SK-N-SH treated with all-trans-retinoic acid at 6 μM for 48 hours (cell line): ENCODE data around the gene FZR1.
"Not testable (repeated sequence)": the region's sequence is repeated elsewhere in the genome, so short reads cannot be mapped to it uniquely, and the experiment has no call there.

Experiments used
- ATAC-seq: fragments of 200-7000 bp; cut with Tn5 transposase; 3 replicates; pipeline ENCODE4 v1.9.1; 2020; ENCODE audit warnings: mild to moderate bottlenecking, moderate library complexity
- ARNTL ChIP-seq: fragments of 450-650 bp; formaldehyde crosslinking; IDR thresholded peaks from 2 replicates; pipeline ENCODE4 v1.5.0; 2020; ENCODE audit warnings: low read depth, mild to moderate bottlenecking, moderate library complexity, borderline replicate concordance
- BACH2 ChIP-seq: fragments of 250-450 bp; sonication (Bioruptor Pico); IDR thresholded peaks from 2 replicates; pipeline ENCODE4 v1.9.0; 2021; ENCODE audit warnings: mild to moderate bottlenecking, borderline replicate concordance
- CSDC2 ChIP-seq: fragments of 250-450 bp; sonication (Bioruptor Pico); IDR thresholded peaks from 2 replicates; pipeline ENCODE4 v1.5.0; 2020; ENCODE audit warnings: mild to moderate bottlenecking, moderate library complexity
- ESRRG ChIP-seq: fragments of 250-450 bp; sonication (Bioruptor Pico); IDR thresholded peaks from 2 replicates; pipeline ENCODE4 v1.6.1; 2021; ENCODE audit warnings: mild to moderate bottlenecking
- GLIS3 ChIP-seq: fragments of 250-450 bp; sonication (Bioruptor Pico); IDR thresholded peaks from 2 replicates; pipeline ENCODE4 v1.5.0; 2020; ENCODE audit warnings: mild to moderate bottlenecking, moderate library complexity
- ISL1 ChIP-seq: fragments of 250-450 bp; sonication (Bioruptor Pico); IDR thresholded peaks from 2 replicates; pipeline ENCODE4 v2.1.2; 2022; ENCODE audit warnings: mild to moderate bottlenecking, moderate library complexity
- OSR1 ChIP-seq: fragments of 250-450 bp; sonication (Bioruptor Pico); IDR thresholded peaks from 2 replicates; pipeline ENCODE4 v1.8.0; 2022; ENCODE audit warnings: moderate library complexity, mild to moderate bottlenecking, inconsistent platforms
- PPARA ChIP-seq: fragments of 250-450 bp; sonication (Bioruptor Pico); IDR thresholded peaks from 2 replicates; pipeline ENCODE4 v1.5.0; 2020; ENCODE audit warnings: mild to moderate bottlenecking, borderline replicate concordance
- RARB ChIP-seq: fragments of 250-450 bp; sonication (Bioruptor Pico); IDR thresholded peaks from 2 replicates; pipeline ENCODE4 v1.8.0; 2021; ENCODE audit warnings: mild to moderate bottlenecking, moderate library complexity
- SNAI2 ChIP-seq: fragments of 250-450 bp; sonication (Bioruptor Pico); IDR thresholded peaks from 2 replicates; pipeline ENCODE4 v1.5.0; 2020; ENCODE audit warnings: mild to moderate bottlenecking, moderate library complexity
- TCF4 ChIP-seq: fragments of 250-450 bp; sonication (Bioruptor Pico); IDR thresholded peaks from 2 replicates; pipeline ENCODE4 v1.8.0; 2021; ENCODE audit warnings: mild to moderate bottlenecking, moderate library complexity, borderline replicate concordance
- ZC3H10 ChIP-seq: fragments of 250-450 bp; sonication (Bioruptor Pico); IDR thresholded peaks from 2 replicates; pipeline ENCODE4 v1.5.1; 2021; ENCODE audit warnings: mild to moderate bottlenecking, moderate library complexity
- ZFP3 ChIP-seq: fragments of 250-450 bp; sonication (Bioruptor Pico); IDR thresholded peaks from 2 replicates; pipeline ENCODE4 v1.5.0; 2020; ENCODE audit warnings: mild to moderate bottlenecking, moderate library complexity
- ZFP30 ChIP-seq: fragments of 450-650 bp; formaldehyde crosslinking; IDR thresholded peaks from 2 replicates; pipeline ENCODE4 v1.5.0; 2022; ENCODE audit warnings: mild to moderate bottlenecking, moderate library complexity
- ZNF565 ChIP-seq: fragments of 450-650 bp; formaldehyde crosslinking; conservative IDR thresholded peaks from 2 replicates; pipeline ENCODE4 v1.5.0; 2020; ENCODE audit warnings: low read depth, mild to moderate bottlenecking, moderate library complexity
- ZNF70 ChIP-seq: fragments of 450-650 bp; formaldehyde crosslinking; IDR thresholded peaks from 2 replicates; pipeline ENCODE4 v1.5.0; 2020; ENCODE audit warnings: mild to moderate bottlenecking, moderate library complexity
- TF ChIP-seq, protein P1 (sequence below): fragments of 250-450 bp; sonication (Bioruptor Pico); IDR thresholded peaks from 2 replicates; pipeline ENCODE4 v1.5.0; 2020; ENCODE audit warnings: mild to moderate bottlenecking, moderate library complexity
- TF ChIP-seq, protein P2 (sequence below): fragments of 250-450 bp; sonication (Bioruptor Pico); IDR thresholded peaks from 2 replicates; pipeline ENCODE4 v1.8.0; 2021; ENCODE audit warnings: low read depth, mild to moderate bottlenecking, moderate library complexity, borderline replicate concordance
- TF ChIP-seq, protein P3 (sequence below): fragments of 250-450 bp; sonication (Bioruptor Pico); IDR thresholded peaks from 2 replicates; pipeline ENCODE4 v1.5.1; 2020; ENCODE audit warnings: low read depth, mild to moderate bottlenecking, moderate library complexity
- TF ChIP-seq, protein P4 (sequence below): fragments of 250-450 bp; sonication (Bioruptor Pico); IDR thresholded peaks from 2 replicates; pipeline ENCODE4 v1.5.1; 2021; ENCODE audit warnings: mild to moderate bottlenecking, moderate library complexity
- TF ChIP-seq, protein P5 (sequence below): fragments of 250-450 bp; sonication (Bioruptor Pico); IDR thresholded peaks from 2 replicates; pipeline ENCODE4 v1.8.0; 2020; ENCODE audit warnings: mild to moderate bottlenecking, moderate library complexity, borderline replicate concordance

The FZR1 gene

DNA sequence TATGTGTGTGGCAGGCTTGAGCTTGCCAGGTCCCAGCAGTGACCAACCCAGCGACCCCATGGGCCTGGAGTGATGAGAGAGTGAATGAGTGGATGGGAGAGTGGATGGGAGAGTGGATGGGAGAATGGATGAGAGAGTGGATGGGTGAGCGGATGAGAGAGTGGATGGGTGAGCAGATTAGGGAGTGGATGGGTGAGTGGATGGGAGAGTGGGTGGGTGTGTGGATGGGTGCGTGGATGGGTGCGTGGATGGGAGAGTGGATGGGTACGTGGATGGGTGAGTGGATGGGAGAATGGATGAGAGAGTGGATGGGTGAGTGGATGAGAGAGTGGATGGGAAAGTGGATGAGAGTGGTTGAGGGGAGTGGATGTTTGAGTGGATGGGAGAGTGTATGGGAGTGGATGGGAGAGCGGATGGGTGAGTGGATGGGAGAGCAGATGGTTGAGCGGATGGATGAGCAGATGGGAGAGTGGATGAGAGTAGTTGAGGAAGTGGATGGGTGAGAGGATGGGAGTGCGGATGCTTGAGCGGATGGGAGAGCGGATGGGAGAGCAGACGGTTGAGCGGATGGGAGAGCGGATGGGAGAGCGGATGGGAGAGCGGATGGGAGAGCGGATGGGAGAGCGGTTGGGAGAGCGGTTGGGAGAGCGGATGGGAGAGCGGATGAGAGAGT is 22.6 kb downstream of the FZR1 start:
- TF ChIP-seq ARNTL (CRISPR knock-in tag) (no peak), ZNF70 (CRISPR knock-in tag) (no peak), BACH2 (CRISPR knock-in tag) (no peak), CSDC2 (CRISPR knock-in tag) (no peak), ISL1 (no peak), ZNF565 (CRISPR knock-in tag) (no peak), PPARA (CRISPR knock-in tag) (no peak), RARB (no peak), ZFP30 (CRISPR knock-in tag) (no peak), ESRRG (CRISPR knock-in tag) (no peak)
- TF ChIP-seq, protein P1, sequence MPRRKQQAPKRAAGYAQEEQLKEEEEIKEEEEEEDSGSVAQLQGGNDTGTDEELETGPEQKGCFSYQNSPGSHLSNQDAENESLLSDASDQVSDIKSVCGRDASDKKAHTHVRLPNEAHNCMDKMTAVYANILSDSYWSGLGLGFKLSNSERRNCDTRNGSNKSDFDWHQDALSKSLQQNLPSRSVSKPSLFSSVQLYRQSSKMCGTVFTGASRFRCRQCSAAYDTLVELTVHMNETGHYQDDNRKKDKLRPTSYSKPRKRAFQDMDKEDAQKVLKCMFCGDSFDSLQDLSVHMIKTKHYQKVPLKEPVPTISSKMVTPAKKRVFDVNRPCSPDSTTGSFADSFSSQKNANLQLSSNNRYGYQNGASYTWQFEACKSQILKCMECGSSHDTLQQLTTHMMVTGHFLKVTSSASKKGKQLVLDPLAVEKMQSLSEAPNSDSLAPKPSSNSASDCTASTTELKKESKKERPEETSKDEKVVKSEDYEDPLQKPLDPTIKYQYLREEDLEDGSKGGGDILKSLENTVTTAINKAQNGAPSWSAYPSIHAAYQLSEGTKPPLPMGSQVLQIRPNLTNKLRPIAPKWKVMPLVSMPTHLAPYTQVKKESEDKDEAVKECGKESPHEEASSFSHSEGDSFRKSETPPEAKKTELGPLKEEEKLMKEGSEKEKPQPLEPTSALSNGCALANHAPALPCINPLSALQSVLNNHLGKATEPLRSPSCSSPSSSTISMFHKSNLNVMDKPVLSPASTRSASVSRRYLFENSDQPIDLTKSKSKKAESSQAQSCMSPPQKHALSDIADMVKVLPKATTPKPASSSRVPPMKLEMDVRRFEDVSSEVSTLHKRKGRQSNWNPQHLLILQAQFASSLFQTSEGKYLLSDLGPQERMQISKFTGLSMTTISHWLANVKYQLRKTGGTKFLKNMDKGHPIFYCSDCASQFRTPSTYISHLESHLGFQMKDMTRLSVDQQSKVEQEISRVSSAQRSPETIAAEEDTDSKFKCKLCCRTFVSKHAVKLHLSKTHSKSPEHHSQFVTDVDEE (CRISPR knock-in tag) = no peak
- TF ChIP-seq, protein P2, sequence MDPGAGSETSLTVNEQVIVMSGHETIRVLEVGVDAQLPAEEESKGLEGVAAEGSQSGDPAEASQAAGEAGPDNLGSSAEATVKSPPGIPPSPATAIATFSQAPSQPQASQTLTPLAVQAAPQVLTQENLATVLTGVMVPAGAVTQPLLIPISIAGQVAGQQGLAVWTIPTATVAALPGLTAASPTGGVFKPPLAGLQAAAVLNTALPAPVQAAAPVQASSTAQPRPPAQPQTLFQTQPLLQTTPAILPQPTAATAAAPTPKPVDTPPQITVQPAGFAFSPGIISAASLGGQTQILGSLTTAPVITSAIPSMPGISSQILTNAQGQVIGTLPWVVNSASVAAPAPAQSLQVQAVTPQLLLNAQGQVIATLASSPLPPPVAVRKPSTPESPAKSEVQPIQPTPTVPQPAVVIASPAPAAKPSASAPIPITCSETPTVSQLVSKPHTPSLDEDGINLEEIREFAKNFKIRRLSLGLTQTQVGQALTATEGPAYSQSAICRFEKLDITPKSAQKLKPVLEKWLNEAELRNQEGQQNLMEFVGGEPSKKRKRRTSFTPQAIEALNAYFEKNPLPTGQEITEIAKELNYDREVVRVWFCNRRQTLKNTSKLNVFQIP (CRISPR knock-in tag) = no peak
- TF ChIP-seq, protein P3, sequence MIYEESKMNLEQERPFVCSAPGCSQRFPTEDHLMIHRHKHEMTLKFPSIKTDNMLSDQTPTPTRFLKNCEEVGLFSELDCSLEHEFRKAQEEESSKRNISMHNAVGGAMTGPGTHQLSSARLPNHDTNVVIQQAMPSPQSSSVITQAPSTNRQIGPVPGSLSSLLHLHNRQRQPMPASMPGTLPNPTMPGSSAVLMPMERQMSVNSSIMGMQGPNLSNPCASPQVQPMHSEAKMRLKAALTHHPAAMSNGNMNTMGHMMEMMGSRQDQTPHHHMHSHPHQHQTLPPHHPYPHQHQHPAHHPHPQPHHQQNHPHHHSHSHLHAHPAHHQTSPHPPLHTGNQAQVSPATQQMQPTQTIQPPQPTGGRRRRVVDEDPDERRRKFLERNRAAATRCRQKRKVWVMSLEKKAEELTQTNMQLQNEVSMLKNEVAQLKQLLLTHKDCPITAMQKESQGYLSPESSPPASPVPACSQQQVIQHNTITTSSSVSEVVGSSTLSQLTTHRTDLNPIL (CRISPR knock-in tag) = no peak
- TF ChIP-seq, protein P4, sequence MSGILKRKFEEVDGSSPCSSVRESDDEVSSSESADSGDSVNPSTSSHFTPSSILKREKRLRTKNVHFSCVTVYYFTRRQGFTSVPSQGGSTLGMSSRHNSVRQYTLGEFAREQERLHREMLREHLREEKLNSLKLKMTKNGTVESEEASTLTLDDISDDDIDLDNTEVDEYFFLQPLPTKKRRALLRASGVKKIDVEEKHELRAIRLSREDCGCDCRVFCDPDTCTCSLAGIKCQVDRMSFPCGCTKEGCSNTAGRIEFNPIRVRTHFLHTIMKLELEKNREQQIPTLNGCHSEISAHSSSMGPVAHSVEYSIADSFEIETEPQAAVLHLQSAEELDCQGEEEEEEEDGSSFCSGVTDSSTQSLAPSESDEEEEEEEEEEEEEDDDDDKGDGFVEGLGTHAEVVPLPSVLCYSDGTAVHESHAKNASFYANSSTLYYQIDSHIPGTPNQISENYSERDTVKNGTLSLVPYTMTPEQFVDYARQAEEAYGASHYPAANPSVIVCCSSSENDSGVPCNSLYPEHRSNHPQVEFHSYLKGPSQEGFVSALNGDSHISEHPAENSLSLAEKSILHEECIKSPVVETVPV (CRISPR knock-in tag) = no peak
- TF ChIP-seq, protein P5, sequence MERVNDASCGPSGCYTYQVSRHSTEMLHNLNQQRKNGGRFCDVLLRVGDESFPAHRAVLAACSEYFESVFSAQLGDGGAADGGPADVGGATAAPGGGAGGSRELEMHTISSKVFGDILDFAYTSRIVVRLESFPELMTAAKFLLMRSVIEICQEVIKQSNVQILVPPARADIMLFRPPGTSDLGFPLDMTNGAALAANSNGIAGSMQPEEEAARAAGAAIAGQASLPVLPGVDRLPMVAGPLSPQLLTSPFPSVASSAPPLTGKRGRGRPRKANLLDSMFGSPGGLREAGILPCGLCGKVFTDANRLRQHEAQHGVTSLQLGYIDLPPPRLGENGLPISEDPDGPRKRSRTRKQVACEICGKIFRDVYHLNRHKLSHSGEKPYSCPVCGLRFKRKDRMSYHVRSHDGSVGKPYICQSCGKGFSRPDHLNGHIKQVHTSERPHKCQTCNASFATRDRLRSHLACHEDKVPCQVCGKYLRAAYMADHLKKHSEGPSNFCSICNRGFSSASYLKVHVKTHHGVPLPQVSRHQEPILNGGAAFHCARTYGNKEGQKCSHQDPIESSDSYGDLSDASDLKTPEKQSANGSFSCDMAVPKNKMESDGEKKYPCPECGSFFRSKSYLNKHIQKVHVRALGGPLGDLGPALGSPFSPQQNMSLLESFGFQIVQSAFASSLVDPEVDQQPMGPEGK (CRISPR knock-in tag) = no peak
- ATAC-seq = no peak

DNA sequence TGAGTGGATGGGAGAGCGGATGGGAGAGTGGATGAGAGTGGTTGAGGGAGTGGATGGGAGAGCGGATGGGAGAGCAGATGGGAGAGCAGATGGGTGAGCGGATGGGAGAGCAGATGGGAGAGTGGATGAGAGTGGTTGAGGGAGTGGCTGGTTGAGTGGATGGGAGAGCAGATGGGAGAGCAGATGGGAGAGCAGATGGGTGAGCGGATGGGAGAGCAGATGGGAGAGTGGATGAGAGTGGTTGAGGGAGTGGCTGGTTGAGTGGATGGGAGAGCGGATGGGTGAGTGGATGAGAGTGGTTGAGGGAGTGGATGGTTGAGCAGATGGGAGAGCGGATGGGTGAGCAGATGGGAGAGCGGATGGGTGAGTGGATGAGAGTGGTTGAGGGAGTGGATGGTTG is 23.2 kb downstream of the FZR1 start:
- not testable (repeated sequence) for ATAC-seq

DNA sequence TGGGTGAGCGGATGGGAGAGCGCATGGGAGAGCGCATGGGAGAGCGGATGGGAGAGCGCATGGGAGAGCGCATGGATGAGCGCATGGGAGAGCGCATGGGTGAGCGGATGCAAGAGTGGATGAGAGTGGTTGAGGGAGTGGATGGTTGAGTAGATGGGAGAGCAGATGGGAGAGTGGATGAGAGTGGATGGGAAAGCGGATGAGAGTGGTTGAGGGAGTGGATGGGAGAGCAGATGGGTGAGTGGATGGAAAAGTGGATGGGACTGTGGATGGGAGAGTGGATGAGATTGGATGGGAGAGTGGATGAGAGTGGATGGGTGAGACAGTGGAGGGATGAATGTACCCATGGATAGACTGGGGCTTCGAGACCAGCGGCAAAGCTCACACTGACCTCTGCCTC is 24.3 kb downstream of the FZR1 start:
- TF ChIP-seq PPARA (CRISPR knock-in tag) (no peak), TCF4 (CRISPR knock-in tag) (no peak), ISL1 (no peak), CSDC2 (CRISPR knock-in tag) (no peak), ZFP3 (CRISPR knock-in tag) (no peak), SNAI2 (no peak), ZC3H10 (CRISPR knock-in tag) (no peak), BACH2 (CRISPR knock-in tag) (no peak), ZFP30 (CRISPR knock-in tag) (no peak), GLIS3 (CRISPR knock-in tag) (no peak), OSR1 (CRISPR knock-in tag) (no peak)
- TF ChIP-seq, protein P4 (CRISPR knock-in tag) = no peak
- TF ChIP-seq, protein P1 (CRISPR knock-in tag) = no peak
- TF ChIP-seq, protein P2 (CRISPR knock-in tag) = no peak
- no peak for ATAC-seq
